Epithelial cell of proximal tubule (primary cell): ENCODE data around the gene METTL25B. TPM values are rescaled to one million over a fixed set of nuclear protein-coding genes. Genes with fewer than 3 reads are reported as not detected.

ENCODE experiments used
- DNase-seq: peaks from one replicate; pipeline ENCODE4 v3.0.0-alpha.2; 2011; ENCODE audit warnings: low read depth
- H3K4me3 ChIP-seq: 2 replicates; pipeline ENCODE4 v1.5.1; 2011; ENCODE audit warnings: low read depth, mild to moderate bottlenecking, low read length
- total RNA-seq: library from RNA; depleted of rRNA; stranded (reverse); fragments of >200 nt; gene quantifications from 2 replicates; pipeline ENCODE4 v1.2.3, GENCODE V29; 2015
- TF ChIP-seq, protein P1 (sequence below): conservative IDR thresholded peaks from 2 replicates; pipeline ENCODE4 v1.5.1; 2012; ENCODE audit warnings: low read depth, mild to moderate bottlenecking, low read length

Gene METTL25B
- total RNA-seq, 1 donor from 2014 or later, result 19.9 TPM

DNA sequence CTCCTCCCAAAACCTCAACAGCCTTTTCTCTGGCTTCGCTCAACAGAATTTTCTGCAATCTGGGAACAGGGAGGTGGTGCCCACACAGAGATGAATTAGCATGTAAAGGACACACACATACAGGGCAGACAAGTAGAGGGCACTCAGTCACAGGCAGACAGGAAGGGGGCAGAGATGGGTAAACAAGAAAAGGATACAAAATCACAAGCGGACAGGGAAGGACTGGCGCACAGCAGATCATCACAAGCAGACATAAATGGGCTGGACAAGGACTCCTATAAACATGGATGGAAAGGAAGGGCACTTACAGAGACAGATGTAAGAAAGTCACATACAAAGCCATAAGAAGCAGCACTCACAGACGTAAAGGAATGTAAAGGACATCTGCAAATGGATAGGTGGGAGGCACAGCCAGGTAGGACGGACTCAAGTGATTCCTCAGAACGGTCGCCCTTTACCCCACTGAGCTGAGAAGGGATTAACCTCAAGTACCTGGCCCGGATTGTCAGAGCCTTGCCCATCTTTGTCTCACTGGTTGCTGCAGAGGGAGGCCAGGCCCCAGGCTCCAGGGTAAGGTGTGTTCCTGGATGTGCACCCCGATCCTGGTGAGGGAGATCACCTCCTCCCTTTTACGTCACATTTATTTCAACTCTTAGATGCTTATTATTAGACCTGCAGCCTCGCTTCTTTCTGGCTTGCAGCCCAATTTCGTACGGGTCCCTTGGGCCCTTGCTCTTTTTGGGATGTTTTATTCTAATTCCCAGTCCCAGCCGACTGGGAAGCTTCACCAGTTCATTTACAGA lies 38.2 kb downstream of the METTL25B start:
- DNase-seq, result no peak
- H3K4me3 ChIP-seq, result peak overlapping the region; percentile 87
- TF ChIP-seq, protein P1, sequence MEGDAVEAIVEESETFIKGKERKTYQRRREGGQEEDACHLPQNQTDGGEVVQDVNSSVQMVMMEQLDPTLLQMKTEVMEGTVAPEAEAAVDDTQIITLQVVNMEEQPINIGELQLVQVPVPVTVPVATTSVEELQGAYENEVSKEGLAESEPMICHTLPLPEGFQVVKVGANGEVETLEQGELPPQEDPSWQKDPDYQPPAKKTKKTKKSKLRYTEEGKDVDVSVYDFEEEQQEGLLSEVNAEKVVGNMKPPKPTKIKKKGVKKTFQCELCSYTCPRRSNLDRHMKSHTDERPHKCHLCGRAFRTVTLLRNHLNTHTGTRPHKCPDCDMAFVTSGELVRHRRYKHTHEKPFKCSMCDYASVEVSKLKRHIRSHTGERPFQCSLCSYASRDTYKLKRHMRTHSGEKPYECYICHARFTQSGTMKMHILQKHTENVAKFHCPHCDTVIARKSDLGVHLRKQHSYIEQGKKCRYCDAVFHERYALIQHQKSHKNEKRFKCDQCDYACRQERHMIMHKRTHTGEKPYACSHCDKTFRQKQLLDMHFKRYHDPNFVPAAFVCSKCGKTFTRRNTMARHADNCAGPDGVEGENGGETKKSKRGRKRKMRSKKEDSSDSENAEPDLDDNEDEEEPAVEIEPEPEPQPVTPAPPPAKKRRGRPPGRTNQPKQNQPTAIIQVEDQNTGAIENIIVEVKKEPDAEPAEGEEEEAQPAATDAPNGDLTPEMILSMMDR, result no peak

DNA sequence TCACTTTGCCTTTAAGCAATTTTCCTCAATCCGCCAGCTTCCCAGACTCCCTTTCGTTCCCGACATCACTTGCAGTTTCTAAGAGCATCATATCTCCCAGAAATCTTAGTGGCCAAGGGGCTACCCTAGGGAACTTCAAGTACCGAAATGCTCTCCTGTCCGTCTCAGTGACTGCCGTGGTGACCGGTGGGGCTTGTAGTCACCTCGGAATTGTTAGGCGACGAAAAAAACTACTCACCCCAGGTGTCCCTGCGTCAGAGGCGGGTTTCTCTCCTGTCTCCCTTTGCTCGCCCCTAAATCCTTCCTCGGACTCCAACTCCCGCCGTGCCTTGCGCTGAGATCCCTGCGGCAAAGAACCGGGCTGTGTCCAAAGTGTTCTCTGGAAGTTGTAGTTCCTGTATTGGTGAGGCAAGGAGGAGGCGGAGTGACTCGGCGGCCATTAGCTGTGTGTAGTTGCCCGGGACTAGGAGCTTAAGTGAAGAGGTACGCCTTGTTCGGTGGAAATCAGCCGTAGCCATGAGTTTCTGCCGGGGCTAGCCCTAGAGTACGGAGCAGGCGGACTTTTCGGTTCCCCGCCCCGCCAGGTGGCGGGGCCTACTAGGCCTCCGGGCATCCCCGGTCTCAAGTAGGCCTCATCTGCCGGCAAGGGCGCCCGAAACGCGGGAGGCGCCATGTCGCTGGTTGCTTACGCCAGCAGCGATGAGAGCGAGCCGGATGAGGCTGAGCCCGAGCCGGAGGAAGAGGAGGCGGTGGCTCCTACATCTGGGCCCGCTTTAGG lies 39.0 kb downstream of the METTL25B start, which contains the start of gene PRCC:
Gene PRCC (plus strand): TSS at position 435 of the 778 bp plus-strand sequence. CDS start 237 bp downstream, at position 672.
- peak within 1 kb of the TSS; percentile 87 for H3K4me3 ChIP-seq
- TF ChIP-seq, protein P1, result peak; percentile 9

DNA sequence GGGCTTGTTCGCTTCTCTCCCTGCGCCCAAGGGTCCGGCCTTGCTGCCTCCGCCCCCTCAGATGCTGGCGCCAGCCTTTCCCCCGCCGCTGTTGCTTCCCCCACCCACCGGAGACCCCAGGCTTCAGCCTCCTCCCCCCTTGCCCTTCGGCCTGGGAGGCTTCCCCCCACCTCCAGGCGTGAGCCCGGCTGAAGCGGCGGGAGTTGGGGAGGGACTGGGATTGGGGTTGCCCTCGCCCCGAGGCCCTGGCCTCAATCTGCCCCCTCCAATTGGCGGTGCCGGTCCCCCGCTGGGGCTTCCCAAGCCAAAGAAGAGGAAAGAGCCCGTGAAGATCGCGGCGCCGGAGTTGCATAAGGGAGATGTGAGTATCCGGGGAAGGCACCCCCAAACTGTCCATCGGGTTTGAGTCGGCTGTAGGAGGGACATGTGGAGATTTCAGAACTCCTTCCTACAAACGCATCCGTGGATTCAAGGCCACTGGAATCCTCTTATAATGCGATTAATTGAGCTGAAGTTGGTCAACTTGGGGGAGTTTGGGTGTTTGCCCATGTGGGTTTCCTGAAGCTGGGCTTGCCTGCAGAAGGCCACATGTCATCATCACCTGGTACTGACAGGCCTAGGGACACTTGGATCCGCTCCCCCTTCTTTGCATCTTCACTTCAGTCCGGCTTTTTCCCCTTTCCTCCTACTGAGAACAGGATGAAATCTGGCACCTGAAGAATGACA lies 39.8 kb downstream of the METTL25B start:
- H3K4me3 ChIP-seq, result peak overlapping the region; percentile 87
- DNase-seq, result no peak
- TF ChIP-seq, protein P1, result no peak

More for the DNA sequence above, 39.0 kb downstream of the METTL25B start, which contains the start of gene PRCC:
- DNase-seq, result peak; percentile 99

DNA sequence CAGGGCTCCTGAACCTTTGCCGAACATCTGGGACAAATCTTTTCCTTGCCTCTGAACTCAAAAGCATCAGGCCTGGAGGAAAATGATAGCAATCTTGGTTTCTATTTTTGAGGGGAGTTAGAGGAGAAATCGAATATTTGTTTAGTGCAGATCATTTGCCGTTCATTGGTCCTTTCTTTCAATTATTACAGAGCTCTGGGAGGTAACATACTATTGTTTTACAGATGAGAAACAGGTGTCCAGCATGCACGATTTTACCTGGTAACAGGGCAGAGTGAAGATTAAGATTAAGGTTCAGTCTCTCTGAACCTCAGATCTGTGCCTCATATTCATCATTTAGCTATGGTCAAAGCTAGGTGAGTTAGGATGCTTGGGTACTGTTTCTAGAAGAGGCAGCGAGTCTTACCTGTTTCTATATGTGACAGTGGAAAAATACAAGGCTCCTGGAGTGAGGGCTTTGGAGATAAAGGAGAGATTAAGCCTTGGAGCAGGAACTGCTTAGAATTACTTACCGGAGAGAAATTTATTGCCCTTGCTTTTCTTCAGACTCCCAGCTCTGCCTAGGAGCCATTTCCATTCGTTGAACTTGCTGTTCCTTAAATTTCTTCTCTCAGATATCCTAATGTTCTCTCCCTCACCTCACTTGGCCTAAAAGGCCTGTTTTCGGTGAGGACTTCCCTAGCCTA lies 40.5 kb downstream of the METTL25B start:
- peak overlapping the region; percentile 87 for H3K4me3 ChIP-seq
- DNase-seq, result no peak
- TF ChIP-seq, protein P1, result no peak

DNA sequence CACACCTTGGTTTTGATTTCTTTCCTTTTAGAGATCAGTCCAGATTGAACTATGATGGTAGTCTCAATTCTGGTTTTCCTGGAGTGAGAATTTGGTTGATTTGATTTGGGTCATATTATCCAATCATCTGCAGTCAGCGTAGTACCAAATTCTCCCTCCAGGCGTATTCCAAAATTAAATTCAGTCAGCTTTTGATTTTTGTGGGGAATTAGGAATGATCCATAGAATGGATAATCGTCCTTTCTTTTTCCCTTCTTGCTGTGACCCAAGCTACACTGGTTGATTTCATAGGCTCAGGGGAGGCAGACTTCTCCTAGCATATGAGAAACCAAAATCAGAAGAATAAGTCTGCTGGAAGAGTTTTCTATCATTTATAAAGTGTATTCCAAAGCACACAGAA lies 44.0 kb downstream of the METTL25B start:
- H3K4me3 ChIP-seq, result no peak overlapping the region
- DNase-seq, result no peak
- TF ChIP-seq, protein P1, result peak; percentile 3
